Progenitor cell of endocrine pancreas (in vitro differentiated cells): ENCODE data around the gene GAL3ST3. TPM values are rescaled to one million over a fixed set of nuclear protein-coding genes. Genes with fewer than 3 reads are reported as not detected.
"Not testable (repeated sequence)": the region's sequence is repeated elsewhere in the genome, so short reads cannot be mapped to it uniquely, and the experiment has no call there.

Experiments used
- DNase-seq: peaks from one replicate; pipeline ENCODE4 v3.0.0; 2021; ENCODE audit warnings: low spot score; ENCODE audit not compliant: unreplicated experiment
- H3K27ac Mint-ChIP-seq: 2 replicates; pipeline ENCODE4 v1.8.0; 2021; ENCODE audit warnings: mild to moderate bottlenecking, moderate library complexity, mixed read lengths
- H3K27me3 Mint-ChIP-seq: 2 replicates; pipeline ENCODE4 v1.8.0; 2021; ENCODE audit warnings: mixed read lengths
- H3K36me3 Mint-ChIP-seq: 2 replicates; pipeline ENCODE4 v1.8.0; 2022; ENCODE audit warnings: mixed read lengths; ENCODE audit not compliant: insufficient read depth
- H3K4me1 Mint-ChIP-seq: 2 replicates; pipeline ENCODE4 v1.8.0; 2021; ENCODE audit warnings: low read depth, mixed read lengths
- H3K4me3 Mint-ChIP-seq: 2 replicates; pipeline ENCODE4 v1.8.0; 2021; ENCODE audit warnings: low read depth, mild to moderate bottlenecking, moderate library complexity, mixed read lengths
- H3K9me3 Mint-ChIP-seq: 2 replicates; pipeline ENCODE4 v1.8.0; 2021; ENCODE audit warnings: low read depth, mixed read lengths
- long read RNA-seq: library from polyadenylated mRNA; unstranded; transcript quantifications from one replicate; pipeline ENCODE4 v2.0.0, GENCODE V29; 2020
- total RNA-seq: library from RNA; stranded (reverse); gene quantifications from 2 replicates; pipeline ENCODE4 v1.2.1, GENCODE V29; 2021
- TF ChIP-seq, protein P1 (sequence below): fragments of 200-600 bp; sonication (generic); IDR thresholded peaks from one replicate; pipeline ENCODE4 v1.5.0; 2021; ENCODE audit warnings: antibody characterized with exemption, mild to moderate bottlenecking; ENCODE audit not compliant: unreplicated experiment

GAL3ST3 gene, protein sequence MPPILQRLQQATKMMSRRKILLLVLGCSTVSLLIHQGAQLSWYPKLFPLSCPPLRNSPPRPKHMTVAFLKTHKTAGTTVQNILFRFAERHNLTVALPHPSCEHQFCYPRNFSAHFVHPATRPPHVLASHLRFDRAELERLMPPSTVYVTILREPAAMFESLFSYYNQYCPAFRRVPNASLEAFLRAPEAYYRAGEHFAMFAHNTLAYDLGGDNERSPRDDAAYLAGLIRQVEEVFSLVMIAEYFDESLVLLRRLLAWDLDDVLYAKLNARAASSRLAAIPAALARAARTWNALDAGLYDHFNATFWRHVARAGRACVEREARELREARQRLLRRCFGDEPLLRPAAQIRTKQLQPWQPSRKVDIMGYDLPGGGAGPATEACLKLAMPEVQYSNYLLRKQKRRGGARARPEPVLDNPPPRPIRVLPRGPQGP
- total RNA-seq, result 3.9 and 4.8 TPM in 2 replicates
- long read RNA-seq, transcript GAL3ST3-201 (3 exons, 2,133 nt), result major isoform, 7 of 7 reads
- long read RNA-seq, partial matches to known transcripts, result 0 of 7 reads
- long read RNA-seq, other reads (novel, unspliced or antisense), result 0 of 7 reads

- DNase-seq, result peak; percentile 29
- Mint-ChIP-seq H3K9me3 (no peaks in the 10 kb centered on the region), H3K27me3 (no peaks in the 10 kb centered on the region), H3K36me3 (peaks cover 3% of the 10 kb centered on the region), H3K4me3 (peak within 1 kb of the TSS; percentile 66), H3K4me1 (peaks cover 34% of the 10 kb centered on the region), H3K27ac (peak within 1 kb of the TSS; percentile 49)
- TF ChIP-seq, protein P1, sequence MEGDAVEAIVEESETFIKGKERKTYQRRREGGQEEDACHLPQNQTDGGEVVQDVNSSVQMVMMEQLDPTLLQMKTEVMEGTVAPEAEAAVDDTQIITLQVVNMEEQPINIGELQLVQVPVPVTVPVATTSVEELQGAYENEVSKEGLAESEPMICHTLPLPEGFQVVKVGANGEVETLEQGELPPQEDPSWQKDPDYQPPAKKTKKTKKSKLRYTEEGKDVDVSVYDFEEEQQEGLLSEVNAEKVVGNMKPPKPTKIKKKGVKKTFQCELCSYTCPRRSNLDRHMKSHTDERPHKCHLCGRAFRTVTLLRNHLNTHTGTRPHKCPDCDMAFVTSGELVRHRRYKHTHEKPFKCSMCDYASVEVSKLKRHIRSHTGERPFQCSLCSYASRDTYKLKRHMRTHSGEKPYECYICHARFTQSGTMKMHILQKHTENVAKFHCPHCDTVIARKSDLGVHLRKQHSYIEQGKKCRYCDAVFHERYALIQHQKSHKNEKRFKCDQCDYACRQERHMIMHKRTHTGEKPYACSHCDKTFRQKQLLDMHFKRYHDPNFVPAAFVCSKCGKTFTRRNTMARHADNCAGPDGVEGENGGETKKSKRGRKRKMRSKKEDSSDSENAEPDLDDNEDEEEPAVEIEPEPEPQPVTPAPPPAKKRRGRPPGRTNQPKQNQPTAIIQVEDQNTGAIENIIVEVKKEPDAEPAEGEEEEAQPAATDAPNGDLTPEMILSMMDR, result no peak
Observed at GRCh38 chr11:66048547-66049323, at the start of gene GAL3ST3. GAL3ST3 (minus strand) TSS chr11:66049161; CDS start chr11:66045415, 3,746 bp downstream.

DNA sequence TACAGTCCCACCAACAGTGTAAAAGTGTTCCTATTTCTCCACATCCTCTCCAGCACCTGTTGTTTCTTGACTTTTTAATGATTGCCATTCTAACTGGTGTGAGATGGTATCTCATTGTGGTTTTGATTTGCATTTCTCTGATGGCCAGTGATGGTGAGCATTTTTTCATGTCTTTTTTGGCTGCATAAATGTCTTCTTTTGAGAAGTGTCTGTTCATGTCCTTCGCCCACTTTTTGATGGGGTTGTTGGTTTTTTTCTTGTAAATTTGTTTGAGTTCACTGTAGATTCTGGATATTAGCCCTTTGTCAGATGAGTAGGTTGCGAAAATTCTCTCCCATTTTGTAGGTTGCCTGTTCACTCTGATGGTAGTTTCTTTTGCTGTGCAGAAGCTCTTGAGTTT is 43.2 kb upstream of the GAL3ST3 start:
- H3K9me3 Mint-ChIP-seq, H3K27ac Mint-ChIP-seq, H3K4me3 Mint-ChIP-seq, H3K27me3 Mint-ChIP-seq, H3K4me1 Mint-ChIP-seq, DNase-seq, H3K36me3 Mint-ChIP-seq: not testable (repeated sequence)

DNA sequence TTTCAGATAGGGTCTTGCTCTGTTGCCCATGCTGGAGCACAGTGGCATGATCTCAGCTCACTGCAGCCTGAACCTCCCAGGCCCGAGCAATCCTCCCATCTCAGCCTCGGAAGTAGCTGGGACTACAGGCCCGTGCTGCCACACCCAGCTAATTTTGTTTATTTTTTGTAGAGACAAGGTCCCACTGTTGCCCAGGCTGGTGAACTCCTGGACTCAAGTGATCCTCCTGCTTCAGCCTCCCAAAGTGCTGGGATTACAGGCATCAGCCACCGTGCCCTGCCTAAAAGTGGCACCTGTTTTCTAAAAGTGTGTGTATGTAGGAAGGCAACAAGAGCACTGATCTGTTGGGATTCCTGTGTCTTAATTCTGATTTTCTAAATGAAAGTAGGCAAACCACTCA is 41.3 kb upstream of the GAL3ST3 start:
- H3K36me3 Mint-ChIP-seq, result peaks cover 4% of the 10 kb centered on the region
- H3K27ac Mint-ChIP-seq, result no peak overlapping the region
- H3K4me3 Mint-ChIP-seq, result no peak overlapping the region
- no peak for DNase-seq
- H3K9me3 Mint-ChIP-seq, result no peaks in the 10 kb centered on the region
- TF ChIP-seq, protein P1, result no peak
- no peaks in the 10 kb centered on the region for H3K27me3 Mint-ChIP-seq
- peaks cover 4% of the 10 kb centered on the region for H3K4me1 Mint-ChIP-seq

DNA sequence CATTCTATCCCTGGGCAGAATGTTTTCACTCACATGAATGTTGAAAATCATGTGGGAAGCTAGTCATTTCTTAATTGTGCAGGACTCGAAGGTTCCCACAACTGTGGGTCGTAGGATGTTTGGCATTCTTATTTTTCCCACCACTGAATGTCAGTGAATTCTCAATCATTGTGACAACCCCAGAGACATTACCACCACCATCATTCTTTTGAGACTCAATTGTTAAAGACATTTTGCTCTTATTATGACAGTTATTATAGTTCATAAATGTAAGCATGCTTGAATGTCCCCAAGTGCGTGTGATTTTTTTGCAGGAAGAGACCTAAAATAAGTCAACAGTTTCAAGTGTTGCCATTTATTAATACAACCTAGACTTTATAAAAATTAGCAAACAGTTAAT is 40.1 kb upstream of the GAL3ST3 start:
- no peak overlapping the region for H3K4me3 Mint-ChIP-seq
- DNase-seq, result no peak
- peaks cover 8% of the 10 kb centered on the region for H3K4me1 Mint-ChIP-seq
- peaks cover 4% of the 10 kb centered on the region for H3K36me3 Mint-ChIP-seq
- no peak overlapping the region for H3K27ac Mint-ChIP-seq
- H3K27me3 Mint-ChIP-seq, result no peaks in the 10 kb centered on the region
- TF ChIP-seq, protein P1, result no peak
- no peaks in the 10 kb centered on the region for H3K9me3 Mint-ChIP-seq

- H3K9me3 Mint-ChIP-seq, result no peaks in the 10 kb centered on the region
- TF ChIP-seq, protein P1, result no peak
- H3K36me3 Mint-ChIP-seq, result no peaks in the 10 kb centered on the region
- peaks cover 21% of the 10 kb centered on the region for H3K4me1 Mint-ChIP-seq
- H3K4me3 Mint-ChIP-seq, result no peak overlapping the region
- H3K27me3 Mint-ChIP-seq, result no peaks in the 10 kb centered on the region
- peak overlapping the region; percentile 90 for H3K27ac Mint-ChIP-seq
- no peak for DNase-seq
Observed at GRCh38 chr11:66087148-66087908, 38.4 kb upstream of the GAL3ST3 start.
